HL-60 (cell line): ENCODE measurements around the gene DYNC1H1.

Experiments used
- DNase-seq, 2 experiments: peaks; one replicate each; pipeline ENCODE4 v3.0.0-alpha.2; 2010 to 2020; ENCODE audit warnings: low read depth in 1 of 2, low spot score in 1 of 2
- H3K27ac ChIP-seq: fragments of 250-450 bp; sonication (Bioruptor Pico); replicated peaks from 2 replicates; pipeline ENCODE4 v1.5.1; 2020; ENCODE audit warnings: mild to moderate bottlenecking, moderate library complexity
- H3K27me3 ChIP-seq: fragments of 250-450 bp; sonication (Bioruptor Pico); 2 replicates; pipeline ENCODE4 v1.5.1; 2021; ENCODE audit warnings: mild to moderate bottlenecking, moderate library complexity; ENCODE audit not compliant: insufficient read depth, poor library complexity, severe bottlenecking
- H3K4me3 ChIP-seq: replicated peaks from 2 replicates; pipeline ENCODE4 v1.5.1; 2011; ENCODE audit warnings: mild to moderate bottlenecking, control low read depth, low read length; ENCODE audit not compliant: insufficient read depth
- GABPA ChIP-seq: IDR thresholded peaks from 2 replicates; pipeline ENCODE4 v1.6.1; 2012; ENCODE audit warnings: low read depth
- POLR2AphosphoS5 ChIP-seq: IDR thresholded peaks from 2 replicates; pipeline ENCODE4 v1.6.1; 2012; ENCODE audit warnings: low read depth
- SPI1 ChIP-seq: IDR thresholded peaks from 2 replicates; pipeline ENCODE4 v1.6.1; 2012; ENCODE audit warnings: low read depth, mild to moderate bottlenecking, borderline replicate concordance
- TF ChIP-seq, protein P1 (sequence below): IDR thresholded peaks from 2 replicates; pipeline ENCODE4 v1.6.1; 2012; ENCODE audit warnings: low read depth; ENCODE audit not compliant: insufficient replicate concordance
- TF ChIP-seq, protein P2 (sequence below): IDR thresholded peaks from one replicate; pipeline ENCODE4 v1.5.1; 2011; ENCODE audit warnings: low read length, control low read depth, inconsistent platforms; ENCODE audit not compliant: insufficient read depth

The DYNC1H1 gene

DNA sequence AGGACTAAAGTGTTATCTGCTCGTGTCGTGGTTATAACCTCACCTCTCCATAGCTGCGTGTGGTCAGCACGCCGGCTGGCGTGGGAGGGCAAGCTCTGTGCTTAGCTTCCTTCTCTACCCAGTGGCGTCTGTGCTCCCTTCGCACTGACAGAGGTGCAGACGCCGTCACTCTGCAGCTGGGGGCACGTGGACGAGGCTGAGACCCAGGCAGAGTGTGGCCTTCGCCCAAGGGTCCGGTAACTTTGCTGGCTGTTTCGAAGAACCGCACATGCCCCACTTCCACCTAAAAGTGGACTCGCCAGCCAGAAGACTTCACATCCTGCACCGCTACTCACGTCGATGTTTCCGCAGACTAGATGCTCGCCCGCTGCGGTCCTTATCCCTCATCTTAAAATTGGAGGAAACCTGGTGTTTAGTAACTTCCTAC, 35.9 kb upstream of the DYNC1H1 start:
- Histone ChIP-seq H3K4me3 (no peak overlapping the region), H3K27me3 (no peaks in the 10 kb centered on the region), H3K27ac (no peak overlapping the region)
- TF ChIP-seq POLR2AphosphoS5, result no peak
- no peak for TF ChIP-seq GABPA
- TF ChIP-seq, protein P1, sequence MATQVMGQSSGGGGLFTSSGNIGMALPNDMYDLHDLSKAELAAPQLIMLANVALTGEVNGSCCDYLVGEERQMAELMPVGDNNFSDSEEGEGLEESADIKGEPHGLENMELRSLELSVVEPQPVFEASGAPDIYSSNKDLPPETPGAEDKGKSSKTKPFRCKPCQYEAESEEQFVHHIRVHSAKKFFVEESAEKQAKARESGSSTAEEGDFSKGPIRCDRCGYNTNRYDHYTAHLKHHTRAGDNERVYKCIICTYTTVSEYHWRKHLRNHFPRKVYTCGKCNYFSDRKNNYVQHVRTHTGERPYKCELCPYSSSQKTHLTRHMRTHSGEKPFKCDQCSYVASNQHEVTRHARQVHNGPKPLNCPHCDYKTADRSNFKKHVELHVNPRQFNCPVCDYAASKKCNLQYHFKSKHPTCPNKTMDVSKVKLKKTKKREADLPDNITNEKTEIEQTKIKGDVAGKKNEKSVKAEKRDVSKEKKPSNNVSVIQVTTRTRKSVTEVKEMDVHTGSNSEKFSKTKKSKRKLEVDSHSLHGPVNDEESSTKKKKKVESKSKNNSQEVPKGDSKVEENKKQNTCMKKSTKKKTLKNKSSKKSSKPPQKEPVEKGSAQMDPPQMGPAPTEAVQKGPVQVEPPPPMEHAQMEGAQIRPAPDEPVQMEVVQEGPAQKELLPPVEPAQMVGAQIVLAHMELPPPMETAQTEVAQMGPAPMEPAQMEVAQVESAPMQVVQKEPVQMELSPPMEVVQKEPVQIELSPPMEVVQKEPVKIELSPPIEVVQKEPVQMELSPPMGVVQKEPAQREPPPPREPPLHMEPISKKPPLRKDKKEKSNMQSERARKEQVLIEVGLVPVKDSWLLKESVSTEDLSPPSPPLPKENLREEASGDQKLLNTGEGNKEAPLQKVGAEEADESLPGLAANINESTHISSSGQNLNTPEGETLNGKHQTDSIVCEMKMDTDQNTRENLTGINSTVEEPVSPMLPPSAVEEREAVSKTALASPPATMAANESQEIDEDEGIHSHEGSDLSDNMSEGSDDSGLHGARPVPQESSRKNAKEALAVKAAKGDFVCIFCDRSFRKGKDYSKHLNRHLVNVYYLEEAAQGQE, result no peak
- TF ChIP-seq, protein P2, sequence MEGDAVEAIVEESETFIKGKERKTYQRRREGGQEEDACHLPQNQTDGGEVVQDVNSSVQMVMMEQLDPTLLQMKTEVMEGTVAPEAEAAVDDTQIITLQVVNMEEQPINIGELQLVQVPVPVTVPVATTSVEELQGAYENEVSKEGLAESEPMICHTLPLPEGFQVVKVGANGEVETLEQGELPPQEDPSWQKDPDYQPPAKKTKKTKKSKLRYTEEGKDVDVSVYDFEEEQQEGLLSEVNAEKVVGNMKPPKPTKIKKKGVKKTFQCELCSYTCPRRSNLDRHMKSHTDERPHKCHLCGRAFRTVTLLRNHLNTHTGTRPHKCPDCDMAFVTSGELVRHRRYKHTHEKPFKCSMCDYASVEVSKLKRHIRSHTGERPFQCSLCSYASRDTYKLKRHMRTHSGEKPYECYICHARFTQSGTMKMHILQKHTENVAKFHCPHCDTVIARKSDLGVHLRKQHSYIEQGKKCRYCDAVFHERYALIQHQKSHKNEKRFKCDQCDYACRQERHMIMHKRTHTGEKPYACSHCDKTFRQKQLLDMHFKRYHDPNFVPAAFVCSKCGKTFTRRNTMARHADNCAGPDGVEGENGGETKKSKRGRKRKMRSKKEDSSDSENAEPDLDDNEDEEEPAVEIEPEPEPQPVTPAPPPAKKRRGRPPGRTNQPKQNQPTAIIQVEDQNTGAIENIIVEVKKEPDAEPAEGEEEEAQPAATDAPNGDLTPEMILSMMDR, result no peak
- TF ChIP-seq SPI1, result no peak
- no peak for DNase-seq

DNA sequence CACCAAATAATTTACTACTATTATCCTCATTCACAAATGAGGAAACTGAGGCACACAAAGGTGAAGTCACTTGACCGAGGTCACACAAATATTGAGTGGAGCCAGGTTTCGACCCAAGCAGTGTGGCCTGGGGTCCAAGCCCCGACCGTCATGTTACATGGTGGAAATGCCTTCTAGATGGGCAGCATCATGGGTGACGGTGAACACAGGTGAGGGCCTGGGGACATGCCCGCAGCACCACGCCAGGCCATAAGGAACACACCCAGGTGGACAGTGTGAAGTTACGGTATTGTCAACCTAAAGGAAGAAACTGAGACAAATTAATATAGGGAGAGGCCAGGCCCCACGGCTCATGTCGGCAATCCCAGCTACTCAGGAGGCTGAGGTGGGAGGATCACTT, 35.3 kb upstream of the DYNC1H1 start:
- Histone ChIP-seq H3K4me3 (no peak overlapping the region), H3K27me3 (no peaks in the 10 kb centered on the region), H3K27ac (no peak overlapping the region)
- TF ChIP-seq, protein P2, result no peak
- TF ChIP-seq GABPA (no peak), POLR2AphosphoS5 (no peak)
- TF ChIP-seq, protein P1, result no peak
- DNase-seq, result no peak

DNA sequence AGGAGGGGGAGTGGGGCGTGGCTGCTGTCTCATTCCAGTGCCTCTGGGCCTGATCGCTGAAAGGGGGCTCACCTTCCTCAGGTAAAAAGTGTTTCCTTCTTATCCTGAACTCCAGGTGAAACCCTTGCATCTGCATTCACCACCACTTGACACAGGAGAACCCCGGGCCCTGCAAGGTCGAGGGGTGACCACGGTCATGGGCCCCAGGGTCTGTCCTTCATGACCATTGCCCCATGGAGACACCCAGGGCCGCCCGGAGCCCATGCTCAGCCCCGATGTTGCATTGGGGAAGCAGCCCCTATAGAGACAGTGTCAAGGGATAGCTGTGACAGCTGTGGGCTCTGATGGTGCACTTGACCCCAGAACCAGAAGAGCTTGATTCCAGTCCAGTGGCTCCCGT, 34.4 kb upstream of the DYNC1H1 start:
- Histone ChIP-seq H3K4me3 (no peak overlapping the region), H3K27ac (no peak overlapping the region), H3K27me3 (no peaks in the 10 kb centered on the region)
- no peak for TF ChIP-seq SPI1
- TF ChIP-seq, protein P1, result no peak
- TF ChIP-seq, protein P2, result no peak
- no peak for TF ChIP-seq GABPA
- no peak for TF ChIP-seq POLR2AphosphoS5
- DNase-seq, result no peak
